GM11168 (cell line): ENCODE results near the gene SLC38A9.
"Not testable (repeated sequence)": the region's sequence is repeated elsewhere in the genome, so short reads cannot be mapped to it uniquely, and the experiment has no call there.

Experiments
- in situ Hi-C: fragments of 300-500 bp; cut with MboI; formaldehyde crosslinking; loops from one replicate; pipeline ENCODE4 v1.12.0; 2022; ENCODE audit warnings: low sequenced_read_pairs; ENCODE audit not compliant: unreplicated experiment

The SLC38A9 gene

DNA sequence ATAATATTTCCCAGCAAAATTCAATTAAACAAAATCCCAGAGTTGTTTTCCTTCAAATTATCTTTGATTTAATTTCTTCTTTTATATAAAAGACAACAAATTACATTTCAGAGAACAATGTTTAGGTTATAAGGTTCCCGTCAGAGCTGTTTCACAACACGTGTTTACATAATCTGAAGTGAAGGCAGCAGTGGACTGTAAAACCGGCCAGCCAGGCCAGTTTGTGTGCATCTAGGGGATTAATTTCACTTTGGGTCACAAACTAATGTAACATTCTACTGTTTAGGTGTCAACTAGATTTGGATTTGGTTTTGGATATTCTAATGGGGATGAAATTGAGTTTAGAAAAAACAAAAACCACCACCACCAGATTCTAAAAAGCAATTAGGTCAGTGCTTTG is 90.9 kb downstream of the SLC38A9 start:
- in situ Hi-C loops, result no loop called here

DNA sequence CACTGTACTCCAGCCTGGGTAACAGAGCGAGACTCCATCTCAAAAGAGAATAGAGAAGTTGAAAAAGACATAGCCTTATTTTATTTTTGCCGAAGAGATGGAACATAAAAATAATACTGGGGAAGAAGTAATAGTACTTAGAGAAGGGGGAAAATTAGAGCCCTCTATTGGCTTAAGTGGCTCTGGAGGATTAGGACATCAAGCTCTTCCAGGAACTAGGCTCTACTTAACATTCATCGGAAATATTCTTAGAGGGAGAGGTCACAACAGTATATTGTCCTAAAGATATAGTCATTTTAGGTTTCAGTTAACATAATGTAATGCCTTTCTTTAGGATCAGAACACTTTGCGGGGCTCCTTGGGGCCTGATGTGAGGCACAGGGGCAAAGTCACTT is 91.4 kb downstream of the SLC38A9 start:
- in situ Hi-C loops, result no loop called here

DNA sequence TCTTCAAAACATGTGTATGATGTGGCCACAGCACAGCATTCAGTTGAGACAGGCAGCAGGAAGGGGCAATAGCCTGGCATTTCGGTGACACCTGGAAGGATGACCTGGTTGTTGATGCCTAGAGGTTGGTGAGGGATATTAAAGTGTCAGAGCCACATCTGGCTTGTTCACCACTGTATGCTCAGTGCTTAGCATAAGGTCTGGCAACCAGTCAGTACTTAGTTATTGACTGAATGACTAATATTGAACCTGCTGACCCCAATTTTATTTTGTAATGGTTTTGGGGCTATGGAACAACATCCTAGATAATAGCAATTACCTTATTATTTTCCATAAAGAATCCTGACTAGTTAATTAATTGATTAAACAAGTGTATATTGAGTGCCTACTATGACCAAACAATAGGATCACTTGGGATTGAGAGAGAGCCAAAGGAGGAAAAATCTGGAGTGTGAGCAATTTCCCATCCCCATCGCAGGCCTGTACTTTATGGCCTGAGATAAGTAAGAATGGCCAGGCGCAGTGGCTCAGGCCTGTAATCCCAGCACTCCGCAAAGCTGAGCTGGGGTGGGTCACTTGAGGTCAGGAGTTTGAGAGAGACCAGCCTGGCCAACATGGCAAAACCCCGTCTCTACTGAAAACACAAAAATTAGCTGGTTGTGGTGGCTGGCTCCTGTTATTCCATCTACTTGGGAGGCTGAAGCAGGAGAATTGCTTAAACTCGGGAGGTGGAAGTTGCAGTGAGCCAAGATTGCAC is 91.9 kb downstream of the SLC38A9 start:
- in situ Hi-C loops, result no loop called here

DNA sequence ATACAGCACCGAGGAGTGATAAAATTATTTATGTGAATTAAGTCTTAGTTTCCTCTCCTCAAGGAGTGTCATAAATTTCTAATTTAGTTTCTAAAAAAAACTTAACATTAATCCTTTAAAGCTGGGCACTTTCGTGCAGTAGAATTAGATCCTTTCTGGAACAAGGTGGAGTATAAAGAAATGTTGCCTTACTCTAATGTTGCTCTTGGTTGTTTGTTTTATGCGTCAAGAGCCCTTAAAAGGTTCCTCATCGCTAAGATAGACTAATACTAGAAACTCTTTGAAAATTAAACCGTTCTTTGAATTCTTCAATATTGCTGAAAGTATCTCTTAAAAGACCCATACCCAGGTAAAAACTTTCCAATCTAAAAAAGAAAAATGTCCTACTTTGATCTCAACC is 93.8 kb downstream of the SLC38A9 start:
- in situ Hi-C loops, result no loop called here

DNA sequence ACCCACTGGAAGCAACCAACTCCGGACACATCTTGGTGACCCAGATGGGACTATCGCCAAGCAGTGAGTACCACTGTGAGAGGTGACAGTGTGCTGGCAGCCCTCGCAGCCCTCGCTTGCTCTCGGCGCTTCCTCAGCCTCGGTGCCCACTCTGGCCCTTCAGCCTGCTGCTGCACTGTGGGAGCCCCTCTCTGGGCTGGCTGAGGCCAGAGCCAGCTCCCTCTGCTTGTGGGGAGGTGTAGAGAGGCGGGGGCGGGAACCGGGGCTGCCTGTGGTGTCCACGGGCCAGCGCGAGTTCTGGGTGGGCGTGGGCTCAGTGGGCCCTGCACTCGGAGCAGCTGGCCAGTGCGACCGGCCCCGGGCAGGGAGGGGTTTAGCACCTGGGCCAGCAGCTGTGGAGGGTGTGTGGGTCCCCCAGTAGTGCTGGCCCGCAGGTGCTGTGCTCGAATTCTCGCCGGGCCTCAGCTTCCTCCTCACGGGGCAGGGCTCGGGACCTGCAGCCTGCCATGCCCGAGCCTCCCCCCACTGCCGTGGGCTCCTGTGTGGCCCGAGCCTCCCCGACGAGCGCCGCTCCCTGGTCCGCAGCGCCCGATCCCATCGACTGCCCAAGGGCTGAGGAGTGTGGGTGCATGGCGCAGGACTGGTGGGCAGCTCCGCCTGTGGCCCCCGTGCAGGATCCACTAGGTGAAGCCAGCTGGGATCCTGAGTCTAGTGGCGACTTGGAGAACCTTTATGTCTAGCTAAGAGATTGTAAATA is 98.8 kb downstream of the SLC38A9 start:
- in situ Hi-C loops, result no loop called here

DNA sequence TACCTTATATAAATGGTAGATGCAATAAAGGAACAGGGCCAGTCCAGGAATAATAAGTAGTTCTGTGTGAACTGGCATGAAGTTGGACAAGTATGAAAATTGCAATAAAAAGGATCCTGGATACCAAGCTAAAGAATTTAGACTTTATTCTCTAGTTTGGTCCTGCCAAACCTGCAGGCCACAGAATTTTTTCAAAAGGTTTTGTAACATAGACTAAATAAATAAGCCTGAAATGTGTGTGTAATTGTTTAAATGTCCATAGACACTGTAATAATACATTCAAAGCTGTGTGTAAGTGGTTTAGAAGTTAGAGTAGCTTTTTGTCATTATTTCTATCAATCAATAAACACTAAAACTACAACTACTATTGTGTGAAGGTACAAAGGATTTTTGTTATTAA is 101.6 kb downstream of the SLC38A9 start:
- in situ Hi-C loops, result no loop called here

DNA sequence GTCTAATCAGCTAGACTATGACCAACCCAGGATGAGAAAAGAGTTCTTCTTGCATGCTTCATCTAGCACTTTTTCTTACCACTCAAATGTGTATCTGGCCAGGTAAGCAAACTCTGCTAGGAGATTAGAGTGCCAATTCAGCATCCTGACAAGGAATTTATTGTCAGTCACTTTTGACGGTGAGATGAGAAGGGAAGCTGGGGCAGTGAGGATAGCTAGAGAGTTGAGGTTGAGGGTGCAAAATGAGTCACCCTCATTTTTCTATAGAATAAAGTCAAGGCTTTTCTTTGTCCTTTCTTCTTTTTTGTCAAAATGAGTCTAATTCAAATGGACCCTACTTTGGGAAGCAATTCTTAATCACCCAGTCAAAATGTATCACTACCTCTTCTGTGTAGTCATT is 102.7 kb downstream of the SLC38A9 start:
- in situ Hi-C loops, result no loop called here

DNA sequence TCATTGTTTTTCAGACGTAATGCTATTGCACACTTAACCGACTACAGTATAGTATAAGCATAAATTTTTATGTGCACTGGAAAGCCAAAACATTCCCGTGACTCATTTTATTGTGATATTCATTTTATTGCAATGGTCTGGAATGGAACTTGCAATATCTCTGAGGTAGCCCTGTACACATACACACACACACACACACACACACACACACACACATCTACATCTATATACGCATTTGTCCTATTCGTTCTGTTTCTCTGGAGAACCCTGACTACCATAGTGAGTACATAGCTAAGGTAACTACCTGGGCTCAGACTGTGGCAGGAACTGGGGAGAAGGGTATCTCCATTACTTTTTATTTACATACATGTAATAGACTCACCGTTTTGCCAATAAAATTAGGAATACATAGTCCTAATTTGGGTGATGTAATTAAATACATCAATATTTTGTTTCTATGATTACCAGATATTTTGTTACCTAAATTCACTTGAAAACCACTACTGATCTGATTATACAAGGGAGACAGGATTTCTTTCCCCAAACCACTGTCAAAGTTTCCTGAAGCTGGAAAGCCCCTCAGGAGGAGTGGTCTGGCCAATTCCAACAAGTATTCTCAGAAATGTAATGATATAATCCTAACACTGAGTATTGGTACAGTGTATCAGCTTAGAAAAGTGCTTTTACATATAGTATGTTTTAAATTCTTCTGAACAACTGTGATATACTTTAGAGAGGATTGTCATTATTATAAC is 103.4 kb downstream of the SLC38A9 start:
- in situ Hi-C loops, result no loop called here

DNA sequence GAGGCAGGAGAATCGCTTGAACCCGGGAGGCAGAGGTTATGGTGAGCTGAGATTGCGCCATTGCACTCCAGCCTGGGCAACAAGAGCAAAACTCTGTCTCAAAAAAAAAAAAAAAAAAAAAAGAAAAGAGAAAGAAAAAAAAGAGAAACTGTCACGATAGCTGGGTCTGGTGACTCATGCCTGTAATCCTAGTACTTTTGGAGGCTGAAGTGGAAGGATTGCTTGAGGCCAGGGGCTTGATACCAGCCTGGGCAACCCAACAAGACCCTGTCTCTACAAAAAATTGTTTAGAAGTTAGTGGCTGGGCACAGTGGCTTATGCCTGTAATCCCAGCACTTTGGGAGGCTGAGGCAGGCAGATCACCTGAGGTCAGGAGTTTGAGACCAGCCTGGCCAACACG is 104.8 kb downstream of the SLC38A9 start:
- in situ Hi-C loops, result not testable (repeated sequence)

GRCh38 chr5:55604611-55605067 is 107.5 kb downstream of the SLC38A9 start:
- in situ Hi-C loops, result no loop called here

GRCh38 chr5:55603922-55604321 is 108.2 kb downstream of the SLC38A9 start:
- in situ Hi-C loops, result no loop called here

- in situ Hi-C loops, result no loop called here
These were observed 110.5 kb downstream of the SLC38A9 start for GRCh38 chr5:55601628-55602027.

DNA sequence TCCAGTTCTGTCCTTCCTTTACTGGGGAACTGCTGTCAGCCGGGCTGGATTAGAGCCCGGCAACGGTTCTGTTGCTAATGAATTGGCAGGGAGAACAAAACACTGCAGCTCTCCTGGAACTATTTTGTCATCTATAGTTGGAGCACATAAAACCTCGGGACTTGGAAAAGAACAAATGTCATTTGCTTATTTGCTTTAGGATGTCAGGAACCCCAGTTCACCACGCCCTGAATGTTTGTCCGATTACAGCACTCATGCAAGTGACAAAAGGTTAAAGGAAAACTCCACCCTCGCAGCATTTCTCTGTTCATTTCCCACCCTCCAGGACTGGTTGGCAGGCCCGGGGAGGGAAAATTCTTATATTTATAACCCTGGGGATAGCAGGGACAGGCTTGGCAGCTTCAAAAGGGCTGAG is 110.9 kb downstream of the SLC38A9 start:
- in situ Hi-C loops, result no loop called here

DNA sequence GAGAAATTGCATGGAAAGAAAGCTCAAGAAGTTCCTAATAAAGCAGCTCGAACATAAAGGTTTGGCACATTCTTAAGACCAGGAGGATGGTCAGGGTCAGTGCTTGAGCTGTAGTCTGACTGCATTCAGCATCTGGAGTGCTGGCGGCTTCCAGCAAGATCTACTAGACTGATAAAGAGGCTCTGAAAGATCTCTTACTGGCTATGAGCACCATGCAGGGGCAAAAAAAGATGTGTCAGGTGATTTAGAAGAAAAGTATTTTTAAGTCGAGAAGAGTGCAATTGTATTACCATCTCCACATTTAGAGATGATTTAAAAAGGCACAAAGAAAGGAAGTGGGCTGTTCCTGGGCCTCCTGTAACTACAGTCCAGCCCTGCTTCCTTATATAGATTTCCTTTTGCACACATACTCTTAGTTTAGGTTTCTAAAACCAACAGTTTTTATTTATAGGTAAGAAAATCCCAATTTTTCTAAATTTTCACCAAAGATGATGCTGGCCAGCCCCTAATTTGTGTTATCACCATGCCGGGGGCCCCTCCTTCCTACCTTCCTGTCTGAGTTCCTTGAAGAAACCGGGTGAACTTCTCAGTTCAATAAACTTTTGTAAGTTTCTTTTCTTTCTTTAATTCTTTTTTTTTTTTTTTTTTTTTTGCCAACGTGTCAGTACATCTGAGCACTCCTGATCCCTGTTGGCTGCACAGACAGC is 111.5 kb downstream of the SLC38A9 start:
- in situ Hi-C loops, result no loop called here

- in situ Hi-C loops, result no loop called here
These were observed 112.0 kb downstream of the SLC38A9 start for GRCh38 chr5:55600086-55600485.

DNA sequence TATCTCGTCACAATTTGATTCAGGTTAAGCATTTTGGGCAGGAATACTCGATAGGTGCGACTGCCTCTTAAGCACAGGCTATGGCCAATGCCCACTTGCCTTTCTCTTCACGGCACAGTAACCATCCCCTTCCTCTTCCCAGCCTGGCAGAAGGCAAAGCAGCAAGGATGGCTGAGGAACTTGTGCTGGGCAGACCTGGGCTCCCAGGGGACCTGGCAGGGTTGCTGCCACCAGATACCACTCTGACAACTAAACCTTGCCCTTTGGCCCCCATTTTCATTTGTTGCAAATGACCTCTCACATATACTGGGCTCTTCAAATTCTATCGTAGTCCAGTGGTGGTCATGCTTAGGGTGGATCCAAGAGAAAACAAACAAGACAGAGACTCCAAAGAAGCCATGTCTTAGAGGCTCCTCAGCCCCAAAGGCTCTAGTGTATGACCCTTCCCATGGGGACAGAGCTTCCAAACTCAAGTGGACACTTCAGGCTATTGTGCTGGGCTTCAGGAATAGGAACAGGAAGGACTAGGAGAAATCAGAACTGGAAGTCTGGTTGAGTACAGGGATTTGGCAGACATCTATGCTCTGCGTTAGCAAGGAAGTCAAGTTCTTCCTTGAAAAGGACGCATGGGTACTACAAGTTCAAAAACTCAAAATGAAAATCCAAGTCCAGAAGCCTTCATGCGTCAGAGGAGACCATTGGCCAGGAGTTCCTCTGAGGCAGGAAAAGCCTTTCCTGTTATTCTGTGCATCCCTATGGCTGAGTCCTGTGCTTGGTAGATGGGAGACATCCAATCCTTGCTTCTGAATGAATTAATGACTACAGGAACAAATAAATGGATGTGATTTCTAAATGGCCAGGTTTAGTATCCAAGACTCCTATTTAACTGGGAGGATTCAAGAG is 112.7 kb downstream of the SLC38A9 start:
- in situ Hi-C loops, result no loop called here

DNA sequence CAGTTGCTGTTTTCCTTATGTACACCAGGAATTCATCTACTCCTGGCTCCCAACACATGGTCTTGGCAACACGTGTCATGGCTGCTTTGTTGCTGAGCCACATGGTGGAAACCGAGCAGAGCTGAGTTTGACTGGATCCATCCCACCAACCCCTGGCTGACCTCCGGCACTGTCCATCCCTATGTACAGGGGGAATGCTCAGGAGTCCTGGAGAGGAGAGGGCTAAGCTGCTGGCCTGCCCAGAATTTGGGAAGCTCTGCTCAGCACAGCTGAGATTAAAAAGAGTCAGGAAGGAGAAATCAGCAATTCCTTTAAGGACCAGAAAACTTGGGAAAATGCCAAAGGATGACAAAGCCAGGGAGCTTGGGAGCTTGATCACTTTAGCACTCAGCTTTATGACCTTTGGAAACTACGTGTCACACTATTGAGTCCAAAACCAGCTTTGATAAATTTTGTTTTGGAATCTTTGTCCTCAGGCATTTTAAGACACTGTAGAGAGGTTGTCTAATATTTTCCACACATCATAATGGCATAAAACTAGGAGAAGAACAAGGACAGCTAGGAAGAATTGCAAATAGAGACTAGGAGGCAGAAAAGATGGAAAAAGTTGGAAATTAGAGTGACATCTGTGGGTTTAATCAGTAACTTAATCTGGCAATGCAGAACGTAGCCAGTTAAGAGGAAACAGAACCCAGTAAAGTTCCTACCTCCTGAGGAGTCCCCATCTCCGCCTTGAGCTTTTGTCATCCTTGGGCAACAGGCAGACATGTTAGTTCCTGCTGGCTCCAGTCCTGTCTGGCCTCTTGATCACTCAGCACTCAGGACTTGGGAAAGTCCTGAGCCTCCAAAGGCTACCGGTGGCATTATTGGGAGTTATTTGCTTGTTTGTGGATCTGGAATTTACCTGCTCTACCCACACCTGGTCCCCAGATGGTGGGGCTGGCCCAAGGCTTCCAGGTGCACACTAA is 114.8 kb downstream of the SLC38A9 start:
- in situ Hi-C loops, result no loop called here

GRCh38 chr5:55594671-55595070 is 117.5 kb downstream of the SLC38A9 start:
- in situ Hi-C loops, result no loop called here
